Mesendoderm (in vitro differentiated cells): Measurements from ENCODE around the gene OR8H2.
A peak's percentile ranks its signal among the peaks of the same experiment; 100 is the strongest.
"Not testable (repeated sequence)": the region's sequence is repeated elsewhere in the genome, so short reads cannot be mapped to it uniquely, and the experiment has no call there.

ENCODE experiments used
- DNase-seq: peaks from one replicate; pipeline ENCODE4 v3.0.0; 2013
- H2AK5ac ChIP-seq: 2 replicates; pipeline ENCODE4 v1.6.1; 2013; ENCODE audit warnings: low read length, inconsistent platforms
- H2BK120ac ChIP-seq: 2 replicates; pipeline ENCODE4 v1.6.1; 2013; ENCODE audit warnings: low read depth, mild to moderate bottlenecking, low read length, moderate library complexity, mixed read lengths
- H2BK15ac ChIP-seq: replicated peaks from 2 replicates; pipeline ENCODE4 v1.6.1; 2013; ENCODE audit warnings: low read depth, mild to moderate bottlenecking, moderate library complexity
- H2BK5ac ChIP-seq: 2 replicates; pipeline ENCODE4 v1.6.1; 2013; ENCODE audit warnings: low read length, inconsistent platforms
- H3K18ac ChIP-seq: 2 replicates; pipeline ENCODE4 v1.6.1; 2013; ENCODE audit warnings: mild to moderate bottlenecking, low read length, mixed read lengths
- H3K23ac ChIP-seq: one replicate; pipeline ENCODE4 v1.6.1; 2013; ENCODE audit warnings: low read length
- H3K27ac ChIP-seq: 2 replicates; pipeline ENCODE4 v1.5.1; 2013; ENCODE audit warnings: low read depth, mild to moderate bottlenecking, inconsistent platforms, low read length, moderate library complexity
- H3K27me3 ChIP-seq: 2 replicates; pipeline ENCODE4 v1.6.1; 2013; ENCODE audit warnings: low read length, control low read depth, mild to moderate bottlenecking, inconsistent platforms; ENCODE audit not compliant: insufficient read depth, poor library complexity
- H3K36me3 ChIP-seq: 2 replicates; pipeline ENCODE4 v1.6.1; 2013; ENCODE audit warnings: low read length, inconsistent platforms; ENCODE audit not compliant: control insufficient read depth, insufficient read depth
- H3K4ac ChIP-seq: one replicate; pipeline ENCODE4 v1.6.1; 2013; ENCODE audit warnings: low read depth, mild to moderate bottlenecking, low read length, moderate library complexity
- H3K4me1 ChIP-seq: 2 replicates; pipeline ENCODE4 v1.6.1; 2013; ENCODE audit warnings: low read depth, low read length, inconsistent platforms; ENCODE audit not compliant: control insufficient read depth
- H3K4me2 ChIP-seq: 2 replicates; pipeline ENCODE4 v1.6.1; 2013; ENCODE audit warnings: low read length
- H3K4me3 ChIP-seq: 2 replicates; pipeline ENCODE4 v1.5.1; 2013; ENCODE audit warnings: mild to moderate bottlenecking, low read length
- H3K56ac ChIP-seq: one replicate; pipeline ENCODE4 v1.6.1; 2013; ENCODE audit warnings: low read length
- H3K79me1 ChIP-seq: 2 replicates; pipeline ENCODE4 v1.6.1; 2013; ENCODE audit warnings: low read length, inconsistent platforms
- H3K79me2 ChIP-seq: 2 replicates; pipeline ENCODE4 v1.6.1; 2013; ENCODE audit warnings: mild to moderate bottlenecking, low read length; ENCODE audit not compliant: control insufficient read depth, insufficient read depth
- H3K9ac ChIP-seq: 2 replicates; pipeline ENCODE4 v1.6.1; 2013; ENCODE audit warnings: low read length, inconsistent platforms
- H4K5ac ChIP-seq: one replicate; pipeline ENCODE4 v1.6.1; 2013; ENCODE audit warnings: low read length
- H4K8ac ChIP-seq: one replicate; pipeline ENCODE4 v1.6.1; 2013; ENCODE audit warnings: low read depth, mild to moderate bottlenecking, control low read depth, low read length, moderate library complexity
- WGBS: extraction: QIAGEN DNeasy Blood & Tissue Kit; methylation state at CpG from one replicate; pipeline ENCODE4 v1.1.7; 2013; ENCODE audit warnings: low lambda C conversion rate, missing lambda C conversion rate; ENCODE audit not compliant: insufficient coverage; ENCODE audit errors: extremely low coverage; 5-methylcytosine and 5-hydroxymethylcytosine counted together

Gene OR8H2

GRCh38 chr11:56089697-56090096, 13.8 kb upstream of the OR8H2 start:
- Histone ChIP-seq H2BK120ac (no peak overlapping the region), H3K4me3 (no peak overlapping the region), H4K8ac (no peak overlapping the region), H3K79me2 (no peaks in the 10 kb centered on the region), H3K4ac (no peak overlapping the region), H3K23ac (no peak overlapping the region), H3K9ac (no peak overlapping the region), H3K36me3 (no peaks in the 10 kb centered on the region), H3K79me1 (no peaks in the 10 kb centered on the region), H2BK5ac (no peak overlapping the region), H3K27ac (no peak overlapping the region), H3K27me3 (no peaks in the 10 kb centered on the region), H3K56ac (no peak overlapping the region), H3K4me2 (no peak overlapping the region), H2AK5ac (no peak overlapping the region), H3K18ac (no peak overlapping the region), H2BK15ac (no peak overlapping the region), H4K5ac (no peak overlapping the region), H3K4me1 (no peaks in the 10 kb centered on the region)
- no CpG with 5 or more reads among the region's 3 CpGs for WGBS
- DNase-seq = peak; percentile 7

- Histone ChIP-seq H3K79me1 (no peaks in the 10 kb centered on the region), H3K4me3 (no peak within 1 kb of the TSS), H4K5ac (no peak within 1 kb of the TSS), H3K4me2 (no peak within 1 kb of the TSS), H3K79me2 (no peaks in the 10 kb centered on the region), H3K18ac (no peak within 1 kb of the TSS), H2BK120ac (no peak within 1 kb of the TSS), H4K8ac (no peak within 1 kb of the TSS), H2BK15ac (no peak within 1 kb of the TSS), H3K36me3 (no peaks in the 10 kb centered on the region), H3K27me3 (no peaks in the 10 kb centered on the region), H3K9ac (no peak within 1 kb of the TSS), H2BK5ac (no peak within 1 kb of the TSS), H3K4ac (no peak within 1 kb of the TSS), H3K23ac (no peak within 1 kb of the TSS), H3K56ac (no peak within 1 kb of the TSS), H2AK5ac (no peak within 1 kb of the TSS), H3K4me1 (no peaks in the 10 kb centered on the region), H3K27ac (no peak within 1 kb of the TSS)
- no peak for DNase-seq
- WGBS = no CpG with 5 or more reads among the region's 3 CpGs
Measured at GRCh38 chr11:56093008-56093407, 10.5 kb upstream of the OR8H2 start, which contains the start of gene OR8I2. Gene OR8I2 (plus strand): TSS chr11:56093308. CDS start chr11:56093308, 0 bp downstream.

GRCh38 chr11:56122073-56122472, 18.6 kb downstream of the OR8H2 start, which contains the start of gene OR8H3:
Gene OR8H3 (plus strand): TSS chr11:56122373. CDS start chr11:56122373, 0 bp downstream.
- no peak within 1 kb of the TSS for H2BK5ac ChIP-seq
- no peak within 1 kb of the TSS for H3K18ac ChIP-seq
- no peak within 1 kb of the TSS for H3K4me2 ChIP-seq
- no peak within 1 kb of the TSS for H2BK120ac ChIP-seq
- no peak within 1 kb of the TSS for H3K4ac ChIP-seq
- no peak within 1 kb of the TSS for H3K23ac ChIP-seq
- H4K5ac ChIP-seq = no peak within 1 kb of the TSS
- no peak within 1 kb of the TSS for H3K27ac ChIP-seq
- no peak within 1 kb of the TSS for H2BK15ac ChIP-seq
- H3K56ac ChIP-seq = no peak within 1 kb of the TSS
- no peaks in the 10 kb centered on the region for H3K79me2 ChIP-seq
- no peaks in the 10 kb centered on the region for H3K36me3 ChIP-seq
- no peak within 1 kb of the TSS for H2AK5ac ChIP-seq
- H3K79me1 ChIP-seq = no peaks in the 10 kb centered on the region
- no peaks in the 10 kb centered on the region for H3K4me1 ChIP-seq
- H3K27me3 ChIP-seq = no peaks in the 10 kb centered on the region
- no CpG with 5 or more reads among the region's 6 CpGs for WGBS
- H3K9ac ChIP-seq = no peak within 1 kb of the TSS
- no peak within 1 kb of the TSS for H4K8ac ChIP-seq
- no peak within 1 kb of the TSS for H3K4me3 ChIP-seq
- no peak for DNase-seq

GRCh38 chr11:56140151-56140661, 36.7 kb downstream of the OR8H2 start, which contains the start of gene OR8J3:
Gene OR8J3 (minus strand): TSS chr11:56140201. CDS start chr11:56137718, 2,483 bp downstream.
- Histone ChIP-seq H3K4me3 (no peak within 1 kb of the TSS), H2AK5ac (no peak within 1 kb of the TSS), H3K23ac (no peak within 1 kb of the TSS), H3K18ac (no peak within 1 kb of the TSS), H2BK15ac (no peak within 1 kb of the TSS), H4K5ac (no peak within 1 kb of the TSS), H3K4ac (no peak within 1 kb of the TSS), H4K8ac (no peak within 1 kb of the TSS), H3K36me3 (no peaks in the 10 kb centered on the region), H3K27me3 (no peaks in the 10 kb centered on the region), H3K79me2 (no peaks in the 10 kb centered on the region), H2BK120ac (no peak within 1 kb of the TSS), H3K56ac (no peak within 1 kb of the TSS), H3K4me1 (no peaks in the 10 kb centered on the region), H2BK5ac (no peak within 1 kb of the TSS), H3K9ac (no peak within 1 kb of the TSS), H3K4me2 (no peak within 1 kb of the TSS), H3K27ac (no peak within 1 kb of the TSS), H3K79me1 (no peaks in the 10 kb centered on the region)
- no peak for DNase-seq

GRCh38 chr11:56143681-56144080, 40.2 kb downstream of the OR8H2 start:
- not testable (repeated sequence) for H2BK120ac ChIP-seq, H3K4ac ChIP-seq, H4K8ac ChIP-seq, H3K79me1 ChIP-seq, H3K4me1 ChIP-seq, H3K27me3 ChIP-seq, H3K79me2 ChIP-seq, H3K23ac ChIP-seq, H3K18ac ChIP-seq, H3K4me3 ChIP-seq, H4K5ac ChIP-seq, DNase-seq, H3K9ac ChIP-seq, H2AK5ac ChIP-seq, H3K56ac ChIP-seq, H3K27ac ChIP-seq, H3K36me3 ChIP-seq, H3K4me2 ChIP-seq, H2BK15ac ChIP-seq, H2BK5ac ChIP-seq
- WGBS = no CpG with 5 or more reads among the region's 30 CpGs

- no peaks in the 10 kb centered on the region for H3K79me1 ChIP-seq
- no peak overlapping the region for H4K8ac ChIP-seq
- no peak overlapping the region for H2BK5ac ChIP-seq
- H3K56ac ChIP-seq = no peak overlapping the region
- H2BK120ac ChIP-seq = no peak overlapping the region
- no peak overlapping the region for H2BK15ac ChIP-seq
- H3K27ac ChIP-seq = no peak overlapping the region
- peak; percentile 2 for DNase-seq
- no peak overlapping the region for H3K9ac ChIP-seq
- H3K4me3 ChIP-seq = no peak overlapping the region
- H3K4me2 ChIP-seq = no peak overlapping the region
- no peaks in the 10 kb centered on the region for H3K79me2 ChIP-seq
- H3K4me1 ChIP-seq = no peaks in the 10 kb centered on the region
- H3K23ac ChIP-seq = no peak overlapping the region
- WGBS = no CpG with 5 or more reads among the region's 1 CpG
- no peaks in the 10 kb centered on the region for H3K36me3 ChIP-seq
- no peak overlapping the region for H4K5ac ChIP-seq
- H3K18ac ChIP-seq = no peak overlapping the region
- H3K27me3 ChIP-seq = no peaks in the 10 kb centered on the region
- no peak overlapping the region for H2AK5ac ChIP-seq
- no peak overlapping the region for H3K4ac ChIP-seq
Measured at GRCh38 chr11:56151376-56151775, 47.9 kb downstream of the OR8H2 start.
